Upper lobe of left lung (tissue), 4 donors: ENCODE data around the gene MAP6.

Source experiments
- EP300 ChIP-seq, 4 donors: sonication (generic); formaldehyde crosslinking; IDR thresholded peaks; one replicate each; pipeline ENCODE4 v1.5.1; 2017; ENCODE audit warnings: antibody characterized with exemption in 4 of 4, control low read depth in 2 of 4
- TF ChIP-seq, protein P1 (sequence below), 6 experiments: fragments of 450-650 bp in 4 of 6; fragments of 200-600 bp in 2 of 6; sonication (generic) in 2 of 6; IDR thresholded peaks; one replicate each; pipeline ENCODE4 v1.5.1; 2016 to 2019; ENCODE audit warnings: antibody characterized with exemption in 6 of 6

DNA sequence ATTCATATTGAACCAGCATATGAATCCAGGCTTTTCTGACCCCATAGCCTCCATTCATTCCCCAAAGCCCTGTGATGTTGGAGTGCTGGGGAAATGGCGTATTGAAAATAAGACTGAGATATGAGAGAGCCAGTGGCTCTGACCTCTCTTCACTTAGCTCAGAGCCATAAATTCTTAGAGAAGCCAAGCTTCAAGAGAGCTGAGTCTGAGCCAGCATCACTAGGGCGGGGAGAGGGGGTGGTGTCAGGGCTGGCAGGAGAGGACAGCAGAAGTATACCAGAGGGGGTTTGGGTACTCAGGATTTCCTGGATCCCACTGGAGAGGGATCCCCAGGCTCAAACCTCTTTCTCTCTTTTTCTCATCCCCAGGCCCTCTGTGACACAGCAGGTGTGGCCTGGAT lies 32.1 kb upstream of the MAP6 start:
- TF ChIP-seq, protein P1, sequence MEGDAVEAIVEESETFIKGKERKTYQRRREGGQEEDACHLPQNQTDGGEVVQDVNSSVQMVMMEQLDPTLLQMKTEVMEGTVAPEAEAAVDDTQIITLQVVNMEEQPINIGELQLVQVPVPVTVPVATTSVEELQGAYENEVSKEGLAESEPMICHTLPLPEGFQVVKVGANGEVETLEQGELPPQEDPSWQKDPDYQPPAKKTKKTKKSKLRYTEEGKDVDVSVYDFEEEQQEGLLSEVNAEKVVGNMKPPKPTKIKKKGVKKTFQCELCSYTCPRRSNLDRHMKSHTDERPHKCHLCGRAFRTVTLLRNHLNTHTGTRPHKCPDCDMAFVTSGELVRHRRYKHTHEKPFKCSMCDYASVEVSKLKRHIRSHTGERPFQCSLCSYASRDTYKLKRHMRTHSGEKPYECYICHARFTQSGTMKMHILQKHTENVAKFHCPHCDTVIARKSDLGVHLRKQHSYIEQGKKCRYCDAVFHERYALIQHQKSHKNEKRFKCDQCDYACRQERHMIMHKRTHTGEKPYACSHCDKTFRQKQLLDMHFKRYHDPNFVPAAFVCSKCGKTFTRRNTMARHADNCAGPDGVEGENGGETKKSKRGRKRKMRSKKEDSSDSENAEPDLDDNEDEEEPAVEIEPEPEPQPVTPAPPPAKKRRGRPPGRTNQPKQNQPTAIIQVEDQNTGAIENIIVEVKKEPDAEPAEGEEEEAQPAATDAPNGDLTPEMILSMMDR (IDR thresholded peaks at IDR 0.05), result no peak
- no peak for TF ChIP-seq EP300 (IDR thresholded peaks at IDR 0.05)
